GM18873 (cell line): ENCODE measurements around the gene PROM2.

ENCODE experiments used
- ATAC-seq: cut with Tn5 transposase; IDR thresholded peaks from one replicate; pipeline ENCODE4 v1.9.1; 2021; ENCODE audit warnings: mild to moderate bottlenecking, moderate library complexity, moderate number of reproducible peaks; ENCODE audit not compliant: unreplicated experiment, low FRiP score

PROM2 gene

GRCh38 chr2:95333888-95334338, 59.7 kb downstream of the PROM2 start:
- no peak for ATAC-seq

DNA sequence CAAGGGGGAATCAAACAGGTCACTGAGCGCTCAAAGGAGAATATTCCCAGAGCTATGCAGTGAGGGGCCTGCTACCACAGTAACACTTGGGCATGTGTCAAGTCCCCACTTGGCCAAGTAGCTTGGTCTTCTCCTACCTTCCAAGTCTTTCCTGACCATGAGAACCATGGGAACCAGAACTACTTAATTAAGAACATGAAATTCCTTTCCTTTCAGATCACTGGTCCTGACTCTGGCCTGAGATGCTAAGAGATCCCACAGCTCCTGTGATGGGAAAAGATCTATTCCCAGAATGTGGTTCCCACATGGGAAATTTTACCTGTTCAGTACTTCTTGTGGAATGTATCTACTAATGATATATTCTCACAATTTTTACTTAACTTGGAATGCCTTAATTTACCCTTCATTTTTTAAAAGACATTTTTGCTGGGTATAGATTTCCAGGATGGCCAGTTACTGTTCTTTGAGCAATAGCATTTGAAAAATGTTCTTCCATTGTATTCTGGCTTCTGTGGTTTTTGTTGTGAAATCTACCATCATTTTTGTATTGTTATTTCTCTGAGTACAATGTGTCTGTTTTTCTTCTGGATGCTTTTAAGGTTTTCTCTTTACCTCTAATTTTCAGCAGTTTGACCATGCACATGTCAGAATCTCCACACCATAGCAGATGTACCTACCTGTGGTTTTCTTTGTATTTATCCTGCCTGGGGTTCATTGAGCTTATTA, 60.8 kb downstream of the PROM2 start:
- no peak for ATAC-seq

GRCh38 chr2:95336406-95336805, 62.2 kb downstream of the PROM2 start:
- ATAC-seq, result no peak

DNA sequence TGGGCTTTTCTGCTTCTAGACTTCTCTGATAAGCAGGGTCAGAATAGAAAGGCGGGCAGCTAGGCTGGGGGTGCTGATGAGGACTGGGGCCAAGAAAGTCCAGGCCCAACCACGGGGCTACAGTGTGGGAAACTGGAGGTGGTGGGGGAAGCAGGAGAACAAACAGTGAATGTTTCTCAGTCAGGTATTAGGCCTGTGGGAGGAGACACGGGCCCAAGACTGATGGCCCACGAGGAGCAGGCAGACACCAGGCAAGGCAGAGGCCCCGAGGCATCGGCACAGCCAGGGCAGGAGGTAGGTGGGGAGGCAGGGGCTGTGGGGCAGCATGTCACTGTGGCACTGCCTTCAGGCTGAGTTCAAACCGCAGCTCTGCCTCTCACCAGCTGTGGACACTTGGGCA, 63.6 kb downstream of the PROM2 start:
- ATAC-seq, result no peak
